Natural killer cell (primary cell): ENCODE data around the gene AP1S1. TPM values are rescaled to one million over a fixed set of nuclear protein-coding genes. Genes with fewer than 3 reads are reported as not detected.

Experiments used
- ATAC-seq, 3 donors: fragments of 150-1000 bp in 2 of 3; fragments of 200-7000 bp in 1 of 3; cut with Tn5 transposase; 1 replicate in 1 of 3; 2 replicates in 2 of 3; pipeline ENCODE4 v1.10.0; 2021; ENCODE audit warnings: mild to moderate bottlenecking in 2 of 3, moderate library complexity in 2 of 3
- DNase-seq, 2 donors: peaks; one replicate each; pipeline versions ENCODE4 v3.0.0 to v3.0.0-alpha.2; 2013 to 2021; ENCODE audit warnings: mixed read lengths in 1 of 2
- H3K27ac ChIP-seq: one replicate; pipeline ENCODE4 v1.5.1; 2013; ENCODE audit warnings: mild to moderate bottlenecking, low read length
- H3K27me3 ChIP-seq: one replicate; pipeline ENCODE4 v1.6.1; 2013; ENCODE audit warnings: low read length; ENCODE audit not compliant: control insufficient read depth, insufficient read depth
- H3K36me3 ChIP-seq: one replicate; pipeline ENCODE4 v1.6.1; 2013; ENCODE audit warnings: low read length; ENCODE audit not compliant: control insufficient read depth, insufficient read depth
- H3K4me1 ChIP-seq: one replicate; pipeline ENCODE4 v1.6.1; 2013; ENCODE audit warnings: low read length; ENCODE audit not compliant: control insufficient read depth, insufficient read depth
- H3K4me3 ChIP-seq: one replicate; pipeline ENCODE4 v1.5.1; 2013; ENCODE audit warnings: low read length
- H3K9me3 ChIP-seq: one replicate; pipeline ENCODE4 v1.6.1; 2013; ENCODE audit warnings: low read length; ENCODE audit not compliant: control insufficient read depth, insufficient read depth
- H3K27ac Mint-ChIP-seq, 2 donors: one replicate each; pipeline ENCODE4 v1.8.0; 2022; ENCODE audit warnings: mild to moderate bottlenecking in 2 of 2, mixed read lengths in 2 of 2, moderate library complexity in 1 of 2
- H3K27me3 Mint-ChIP-seq, 2 donors: one replicate each; pipeline ENCODE4 v1.8.0; 2022; ENCODE audit warnings: low read depth in 2 of 2, mixed read lengths in 2 of 2
- H3K36me3 Mint-ChIP-seq: one replicate; pipeline ENCODE4 v1.8.0; 2022; ENCODE audit warnings: mixed read lengths
- H3K4me1 Mint-ChIP-seq, 2 donors: one replicate each; pipeline ENCODE4 v1.8.0; 2022; ENCODE audit warnings: mixed read lengths in 2 of 2
- H3K4me3 Mint-ChIP-seq: one replicate; pipeline ENCODE4 v1.8.0; 2022; ENCODE audit warnings: mild to moderate bottlenecking, moderate library complexity, mixed read lengths
- H3K9me3 Mint-ChIP-seq, 2 donors: one replicate each; pipeline ENCODE4 v1.8.0; 2022; ENCODE audit warnings: mixed read lengths in 2 of 2
- CTCF ChIP-seq: fragments of 200-600 bp; IDR thresholded peaks from one replicate; pipeline ENCODE4 v1.8.0; 2022; ENCODE audit warnings: antibody characterized with exemption
- WGBS: methylation state at CpG from one replicate; pipeline ENCODE4 v1.1.7; 2013; ENCODE audit warnings: missing lambda C conversion rate; ENCODE audit not compliant: insufficient coverage; 5-methylcytosine and 5-hydroxymethylcytosine counted together
- intact Hi-C: fragments of 100-400 bp; cut with micrococcal nuclease; formaldehyde crosslinking; loops from one replicate; pipeline ENCODE4 v1.14.2; 2022
- total RNA-seq, 4 donors: library from RNA; stranded (reverse); fragments of 120-200 nt in 1 of 4; gene quantifications; one replicate each; pipeline versions ENCODE4 v1.2.3 to v1.2.4, GENCODE V29; 2013 to 2022

The AP1S1 gene
- total RNA-seq, 3 donors from 2014 or later (not counting 1 experiment from before 2014, with no cell fraction given): 4.3 to 7.0 (median 5.0) TPM

- peaks cover 55% of the 10 kb centered on the region for H3K4me1 ChIP-seq
- no peak overlapping the region for H3K27ac ChIP-seq
- Mint-ChIP-seq H3K36me3 (no peaks in the 10 kb centered on the region), H3K9me3 (no peaks in the 10 kb centered on the region), H3K4me1 (peaks cover 36 to 69% of the 10 kb centered on the region in 2 donors), H3K4me3 (no peak overlapping the region), H3K27ac (peak overlapping the region in 1 of 2 donors; percentile 19), H3K27me3 (peaks cover 61 to 63% of the 10 kb centered on the region in 2 donors)
- WGBS: 7% methylated on average over 2 of the region's 6 CpGs
- peaks cover 81% of the 10 kb centered on the region for H3K27me3 ChIP-seq
- H3K4me3 ChIP-seq: no peak overlapping the region
- intact Hi-C loops: loop anchor here (1.0 to 2.0 kb wide), 2 partner anchors 24 to 92 kb away; no protein-coding TSS in a partner anchor
- no peaks in the 10 kb centered on the region for H3K36me3 ChIP-seq
- ATAC-seq (no peak), DNase-seq (no peak)
- H3K9me3 ChIP-seq: peaks cover 5% of the 10 kb centered on the region
- TF ChIP-seq CTCF: no peak
Measured at GRCh38 chr7:101168412-101169049, 14.3 kb downstream of the AP1S1 start.

GRCh38 chr7:101169110-101169837 is 15.0 kb downstream of the AP1S1 start:
- peak overlapping the region; percentile 1 for H3K4me3 Mint-ChIP-seq
- no peaks in the 10 kb centered on the region for H3K9me3 Mint-ChIP-seq
- peak overlapping the region; percentile 3 to 66 for H3K27ac Mint-ChIP-seq
- TF ChIP-seq CTCF: no peak
- intact Hi-C loops: loop anchor here (1.0 to 2.0 kb wide), 2 partner anchors 25 to 92 kb away; no protein-coding TSS in a partner anchor
- Histone ChIP-seq H3K4me3 (no peak overlapping the region), H3K4me1 (peaks cover 57% of the 10 kb centered on the region), H3K27me3 (peaks cover 84% of the 10 kb centered on the region), H3K9me3 (peaks cover 9% of the 10 kb centered on the region), H3K36me3 (no peaks in the 10 kb centered on the region), H3K27ac (no peak overlapping the region)
- WGBS: 2% methylated on average over 13 of the region's 18 CpGs
- DNase-seq (no peak), ATAC-seq (no peak)
- H3K4me1 Mint-ChIP-seq: peaks cover 42 to 76% of the 10 kb centered on the region in 2 donors
- peaks cover 67 to 70% of the 10 kb centered on the region in 2 donors for H3K27me3 Mint-ChIP-seq
- H3K36me3 Mint-ChIP-seq: no peaks in the 10 kb centered on the region

GRCh38 chr7:101169838-101170551 is 15.7 kb downstream of the AP1S1 start:
- peaks cover 45 to 74% of the 10 kb centered on the region in 2 donors for H3K4me1 Mint-ChIP-seq
- peaks cover 9% of the 10 kb centered on the region for H3K9me3 ChIP-seq
- DNase-seq (peak; percentile 82 to 88), ATAC-seq (peak; percentile 65 to 74 (median 66))
- H3K27ac ChIP-seq: no peak overlapping the region
- no peaks in the 10 kb centered on the region for H3K9me3 Mint-ChIP-seq
- WGBS: 2% methylated on average over 32 of the region's 33 CpGs
- H3K4me3 ChIP-seq: no peak overlapping the region
- no peaks in the 10 kb centered on the region for H3K36me3 ChIP-seq
- peak overlapping the region in 1 of 2 donors; percentile 66 for H3K27ac Mint-ChIP-seq
- TF ChIP-seq CTCF: peak; percentile 88
- H3K27me3 Mint-ChIP-seq: peaks cover 74 to 77% of the 10 kb centered on the region in 2 donors
- intact Hi-C loops: loop anchor here (1.0 to 2.0 kb wide), 2 partner anchors 26 to 93 kb away; no protein-coding TSS in a partner anchor
- peak overlapping the region; percentile 1 for H3K4me3 Mint-ChIP-seq
- peaks cover 80% of the 10 kb centered on the region for H3K27me3 ChIP-seq
- H3K36me3 Mint-ChIP-seq: no peaks in the 10 kb centered on the region
- H3K4me1 ChIP-seq: peaks cover 53% of the 10 kb centered on the region
